GM19240 (cell line): ENCODE measurements around the gene SNX32.
A peak's percentile ranks its signal among the peaks of the same experiment; 100 is the strongest.

Experiments
- DNase-seq: peaks from one replicate; pipeline ENCODE4 v3.0.0; 2011; ENCODE audit warnings: low spot score; ENCODE audit not compliant: insufficient read length

Gene SNX32

DNA sequence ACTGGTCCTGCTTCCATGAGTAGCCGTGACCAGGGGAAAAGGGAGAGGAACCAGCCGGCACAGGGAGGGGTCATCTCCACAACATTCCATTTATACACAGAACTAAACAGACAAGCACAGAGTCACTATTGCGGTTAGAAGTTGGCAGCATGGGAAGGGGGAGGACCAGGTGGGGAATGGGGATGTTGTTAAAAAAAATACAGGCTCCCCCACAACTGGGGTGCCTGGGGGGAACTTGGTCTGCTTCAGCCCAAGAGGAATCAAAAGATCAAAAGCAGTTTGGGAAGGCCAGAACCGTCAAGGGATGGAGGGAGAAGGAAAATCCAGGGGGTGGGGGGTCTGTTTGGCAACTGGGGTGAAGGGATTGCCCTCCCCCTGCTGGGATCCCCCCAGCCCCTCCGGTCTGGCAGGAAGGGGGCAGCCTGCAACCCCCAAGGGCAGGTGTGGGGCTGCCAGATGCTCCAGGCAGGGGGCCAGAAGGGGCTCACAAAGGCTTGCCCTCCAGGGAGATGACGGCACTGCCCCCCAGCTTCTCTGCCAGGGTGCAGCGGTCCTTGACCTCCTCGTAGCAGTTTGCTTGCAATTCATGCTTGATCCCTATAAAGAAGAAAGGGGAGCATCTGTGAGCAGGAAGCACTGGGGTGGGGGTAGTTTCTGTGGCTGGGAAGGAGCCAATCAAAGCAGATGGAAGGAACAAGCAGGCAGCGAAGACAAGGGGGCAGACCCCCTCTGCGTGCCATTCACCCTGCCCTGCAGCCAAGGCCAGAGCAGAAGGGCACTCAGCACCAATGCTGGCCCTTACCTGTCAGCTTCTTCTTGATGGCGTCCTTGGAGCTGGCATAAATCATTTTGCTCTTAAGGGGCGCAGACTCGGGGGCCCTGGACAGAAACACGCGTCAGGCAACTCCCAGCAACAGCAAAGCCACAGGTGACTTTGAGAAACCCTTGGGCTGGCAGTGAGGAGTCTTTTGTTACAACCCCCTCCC lies 21.4 kb downstream of the SNX32 start:
- no peak for DNase-seq

DNA sequence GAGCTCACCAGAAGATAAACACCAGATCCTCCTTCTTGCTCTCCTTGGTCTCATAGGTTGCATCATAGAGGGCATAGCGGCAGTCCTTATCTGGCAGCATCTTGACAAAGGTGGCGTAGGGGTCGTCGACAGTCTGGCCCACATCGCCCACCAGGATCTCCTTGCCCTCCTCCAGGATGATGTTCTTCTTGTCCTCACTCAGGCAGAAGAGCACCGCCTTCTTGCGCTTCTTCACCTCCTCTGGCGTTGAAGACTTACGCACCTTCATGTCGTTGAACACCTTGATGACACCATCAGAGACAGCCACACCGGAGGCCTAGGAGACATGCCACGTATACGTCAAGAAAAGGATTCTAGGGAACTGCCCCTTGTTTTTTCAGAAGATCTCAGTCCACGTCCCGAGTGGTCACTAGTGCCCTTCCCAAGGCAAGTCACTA lies 22.2 kb downstream of the SNX32 start:
- DNase-seq, result no peak

- no peak for DNase-seq
These were observed 23.1 kb downstream of the SNX32 start for GRCh38 chr11:65856689-65857499.

DNA sequence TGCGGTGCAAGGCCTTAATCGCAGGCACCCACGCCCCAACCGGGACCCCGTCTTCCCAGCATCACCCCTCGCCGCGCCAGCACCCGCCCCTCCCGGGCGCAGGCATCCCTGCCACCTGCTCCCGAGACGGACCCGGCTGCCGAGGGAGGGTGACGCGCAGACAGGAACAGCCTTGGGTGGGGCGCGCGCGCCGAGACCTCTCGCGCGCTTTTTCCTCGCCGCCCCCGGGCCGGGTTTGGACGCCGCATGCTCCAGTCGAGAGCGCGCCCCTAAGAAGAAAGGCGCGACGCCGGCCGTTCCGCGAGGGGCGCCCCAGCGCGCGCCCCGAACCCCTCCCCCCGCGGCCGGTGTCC lies 23.7 kb downstream of the SNX32 start:
- no peak for DNase-seq

DNA sequence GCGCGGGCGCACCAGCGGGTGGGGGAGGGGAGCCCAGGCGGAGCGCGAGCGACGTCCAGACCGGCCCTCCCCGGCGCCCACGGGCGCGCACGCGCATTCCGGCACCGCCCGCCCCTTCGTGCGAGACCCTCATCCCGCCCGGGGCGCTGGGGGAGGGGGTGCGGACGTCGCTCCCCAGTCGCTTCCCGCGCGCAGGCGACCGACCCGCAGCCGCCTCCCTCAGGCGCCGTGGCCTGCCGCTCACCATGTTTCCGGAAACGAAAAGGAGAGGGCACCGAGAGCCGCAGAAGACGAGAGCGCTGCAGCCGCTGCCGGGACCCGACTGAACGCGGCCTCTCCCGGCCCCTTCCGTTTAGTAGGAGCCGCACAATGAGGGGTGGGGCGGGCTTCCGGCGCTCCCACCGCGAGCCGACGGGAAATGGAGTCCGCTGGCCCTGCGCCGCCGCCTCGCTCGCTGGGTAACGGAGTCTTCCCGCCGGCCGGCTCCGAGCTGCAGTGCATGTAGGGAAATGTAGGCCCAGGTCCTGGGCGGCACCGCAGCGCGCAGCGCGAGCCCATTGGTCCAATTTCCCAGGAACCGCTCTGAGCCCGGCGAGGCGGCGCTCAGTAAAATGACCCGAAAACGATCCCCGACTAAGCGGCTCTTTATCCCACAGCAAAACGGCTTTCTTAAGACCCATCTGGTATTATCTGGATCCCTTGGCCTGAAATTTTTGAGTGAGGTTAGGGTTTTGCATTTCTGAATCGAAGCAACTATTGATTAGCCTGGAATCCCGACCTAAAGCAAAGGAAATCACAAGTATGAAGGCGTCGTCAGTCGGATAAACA lies 24.3 kb downstream of the SNX32 start, which contains the start of gene CFL1:
CFL1 (minus strand) TSS at position 328 of the 828 bp plus-strand sequence; CDS start at position 247, 81 bp downstream.
- peak; percentile 72 for DNase-seq

- no peak for DNase-seq
These were observed 24.9 kb downstream of the SNX32 start for GRCh38 chr11:65858681-65859087.

GRCh38 chr11:65859095-65859811 lies 25.5 kb downstream of the SNX32 start:
- DNase-seq, result peak; percentile 91

- DNase-seq, result no peak
These were observed 26.1 kb downstream of the SNX32 start for GRCh38 chr11:65859812-65860277.

DNA sequence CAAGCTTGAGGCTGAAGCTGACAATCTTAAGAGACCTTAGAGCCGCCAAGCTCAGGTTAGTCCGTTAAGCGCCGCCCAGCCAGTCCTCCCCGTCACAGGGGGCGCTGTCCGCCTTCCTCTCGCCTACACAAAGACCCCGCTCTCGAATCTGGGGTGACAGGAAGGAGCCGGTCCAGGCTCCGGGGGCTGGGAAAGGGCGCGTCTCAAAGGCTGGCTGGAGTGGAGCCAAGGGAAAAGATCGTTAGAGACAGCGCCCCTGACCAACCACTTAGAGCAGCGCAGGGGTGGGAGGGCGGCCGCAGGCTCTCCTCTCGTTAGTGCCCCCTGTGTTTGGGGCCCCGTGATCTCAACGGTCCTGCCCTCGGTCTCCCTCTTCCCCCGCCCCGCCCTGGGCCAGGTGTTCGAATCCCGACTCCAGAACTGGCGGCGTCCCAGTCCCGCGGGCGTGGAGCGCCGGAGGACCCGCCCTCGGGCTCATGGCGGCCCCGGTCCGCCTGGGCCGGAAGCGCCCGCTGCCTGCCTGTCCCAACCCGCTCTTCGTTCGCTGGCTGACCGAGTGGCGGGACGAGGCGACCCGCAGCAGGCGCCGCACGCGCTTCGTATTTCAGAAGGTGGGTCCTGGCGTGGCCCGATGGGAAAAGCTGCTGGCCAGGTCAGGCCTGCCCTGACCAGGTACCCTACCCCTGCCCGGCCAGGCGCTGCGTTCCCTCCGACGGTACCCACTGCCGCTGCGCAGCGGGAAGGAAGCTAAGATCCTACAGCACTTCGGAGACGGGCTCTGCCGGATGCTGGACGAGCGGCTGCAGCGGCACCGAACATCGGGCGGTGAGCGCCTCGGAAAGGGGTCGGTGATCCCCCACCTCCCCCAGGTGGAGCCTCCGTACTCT lies 26.8 kb downstream of the SNX32 start, which contains the start of gene MUS81:
MUS81 (plus strand) TSS at position 156 of the 887 bp plus-strand sequence; CDS start at position 477, 321 bp downstream.
- peak; percentile 87 for DNase-seq

- no peak for DNase-seq
These were observed 27.4 kb downstream of the SNX32 start for GRCh38 chr11:65861165-65861505.

GRCh38 chr11:65861533-65862183 lies 27.9 kb downstream of the SNX32 start:
- no peak for DNase-seq

GRCh38 chr11:65862191-65862735 lies 28.5 kb downstream of the SNX32 start:
- DNase-seq, result no peak

DNA sequence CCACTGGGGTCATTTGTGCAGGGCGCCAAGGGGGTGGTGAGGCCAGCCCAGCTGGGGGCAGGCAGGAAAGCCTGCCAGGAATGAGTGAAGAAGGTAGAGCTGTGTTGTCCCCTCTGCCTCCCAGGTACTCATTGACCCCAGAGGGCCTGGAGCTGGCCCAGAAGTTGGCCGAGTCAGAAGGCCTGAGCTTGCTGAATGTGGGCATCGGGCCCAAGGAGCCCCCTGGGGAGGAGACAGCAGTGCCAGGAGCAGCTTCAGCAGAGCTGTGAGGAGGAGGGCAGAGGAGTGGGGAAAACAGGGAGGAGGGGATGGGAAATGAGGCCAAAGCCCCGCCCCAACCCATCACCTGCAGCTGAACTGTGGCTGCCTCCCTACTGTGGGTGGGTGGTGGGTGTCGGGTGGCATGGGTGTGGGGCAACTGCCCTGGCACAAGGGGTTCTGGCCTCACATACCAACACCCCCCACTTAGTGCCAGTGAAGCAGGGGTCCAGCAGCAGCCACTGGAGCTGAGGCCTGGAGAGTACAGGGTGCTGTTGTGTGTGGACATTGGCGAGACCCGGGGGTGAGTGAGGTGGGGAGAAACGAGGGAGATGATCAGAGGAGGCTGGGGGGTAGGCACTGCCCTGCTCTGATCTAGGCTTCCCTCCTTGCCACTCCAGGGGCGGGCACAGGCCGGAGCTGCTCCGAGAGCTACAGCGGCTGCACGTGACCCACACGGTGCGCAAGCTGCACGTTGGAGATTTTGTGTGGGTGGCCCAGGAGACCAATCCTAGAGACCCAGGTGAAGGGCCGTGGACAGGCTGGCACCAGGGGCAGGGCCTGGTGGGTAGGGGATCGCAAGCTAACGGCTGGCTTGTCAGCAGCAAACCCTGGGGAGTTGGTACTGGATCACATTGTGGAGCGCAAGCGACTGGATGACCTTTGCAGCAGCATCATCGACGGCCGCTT lies 29.5 kb downstream of the SNX32 start:
- DNase-seq, result no peak

DNA sequence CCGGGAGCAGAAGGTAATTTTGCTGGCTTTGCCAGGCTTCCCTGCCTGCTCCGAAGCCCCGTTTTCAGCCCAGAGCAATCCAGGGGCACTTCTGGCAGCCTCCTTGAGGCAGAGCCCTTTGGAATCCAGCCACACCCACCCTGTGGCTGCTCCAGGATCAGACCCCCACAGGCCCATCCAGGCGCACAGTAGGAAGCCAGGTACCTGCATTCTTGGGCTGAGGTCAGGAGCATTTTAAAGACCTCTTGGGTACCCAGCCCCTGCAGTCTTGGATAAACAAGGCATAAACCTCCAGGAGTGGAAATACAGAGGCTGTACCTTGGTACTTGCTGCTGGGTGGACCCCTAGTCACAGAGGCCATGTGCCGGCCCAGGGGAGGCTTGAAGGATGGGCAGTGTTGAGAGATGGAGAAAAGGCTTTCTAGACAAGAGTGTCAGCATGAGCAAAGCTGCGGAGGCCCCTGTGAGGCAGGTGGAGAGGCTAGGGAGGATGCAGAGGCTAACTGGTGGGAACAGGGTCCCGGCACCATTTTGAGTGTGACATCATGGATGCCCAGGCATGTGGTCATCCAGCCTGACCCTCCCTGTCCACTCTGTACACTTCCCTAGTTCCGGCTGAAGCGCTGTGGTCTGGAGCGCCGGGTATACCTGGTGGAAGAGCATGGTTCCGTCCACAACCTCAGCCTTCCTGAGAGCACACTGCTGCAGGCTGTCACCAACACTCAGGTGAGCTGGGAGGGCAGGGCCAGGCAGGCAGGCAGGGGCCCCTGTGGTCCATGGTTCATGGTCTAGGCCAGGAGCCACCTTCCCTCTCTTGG lies 30.3 kb downstream of the SNX32 start:
- DNase-seq, result no peak

DNA sequence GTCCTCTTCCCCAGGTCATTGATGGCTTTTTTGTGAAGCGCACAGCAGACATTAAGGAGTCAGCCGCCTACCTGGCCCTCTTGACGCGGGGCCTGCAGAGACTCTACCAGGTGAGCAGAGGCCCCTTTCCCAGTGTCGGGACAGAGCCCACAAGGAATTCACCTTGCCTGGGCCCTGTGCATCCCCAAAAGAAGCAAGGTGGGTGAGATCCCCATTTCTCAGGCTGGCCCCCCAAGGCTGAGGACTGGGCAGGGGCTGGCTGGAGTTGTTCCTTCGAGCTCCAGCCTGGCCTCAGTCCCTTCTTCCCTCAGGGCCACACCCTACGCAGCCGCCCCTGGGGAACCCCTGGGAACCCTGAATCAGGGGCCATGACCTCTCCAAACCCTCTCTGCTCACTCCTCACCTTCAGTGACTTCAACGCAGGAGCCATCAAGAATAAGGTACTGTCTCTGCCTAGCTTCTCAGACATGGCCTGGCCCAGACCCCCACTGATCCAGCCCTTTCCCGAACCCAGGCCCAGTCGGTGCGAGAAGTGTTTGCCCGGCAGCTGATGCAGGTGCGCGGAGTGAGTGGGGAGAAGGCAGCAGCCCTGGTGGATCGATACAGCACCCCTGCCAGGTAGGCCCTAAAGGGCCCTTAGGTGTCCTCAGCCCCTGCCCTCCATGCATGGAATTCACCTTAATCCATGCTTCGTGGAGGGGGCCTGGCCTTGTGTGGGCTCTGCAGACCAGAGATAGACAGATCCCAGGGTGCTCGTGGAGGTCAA lies 31.1 kb downstream of the SNX32 start:
- DNase-seq, result no peak
